ENCODE results near the gene PRSS38. TPM values are rescaled to one million over a fixed set of nuclear protein-coding genes. Genes with fewer than 3 reads are reported as not detected.

The PRSS38 gene
- total and polyA plus RNA-seq, 5 donors: not detected

Other genes starting within 250 kb of the PRSS38 start
- gene JMJD4, start 80.4 kb upstream of the PRSS38 start, total RNA-seq: 10 to 100 TPM in 1 of 4 donors, 1 to 10 TPM in 3; 7.7 to 11.5 (median 8.9) TPM
- gene JMJD4, start 80.4 kb upstream of the PRSS38 start, polyA plus RNA-seq: 9.5 TPM
- gene SNAP47, start 80.2 kb upstream of the PRSS38 start, total RNA-seq: 10 to 100 TPM; 61.6 to 91.8 (median 65.5) TPM
- gene SNAP47, start 80.2 kb upstream of the PRSS38 start, polyA plus RNA-seq: 43.1 TPM
- gene WNT9A, start 132.3 kb downstream of the PRSS38 start, total RNA-seq: 1 to 10 TPM in 2 of 4 donors, under 1 TPM in 2; 0.60 to 1.8 (median 1.2) TPM
- gene WNT9A, start 132.3 kb downstream of the PRSS38 start, polyA plus RNA-seq: 0.63 TPM
- gene WNT3A, start 191.3 kb downstream of the PRSS38 start, total RNA-seq: not detected
- not detected for gene WNT3A, start 191.3 kb downstream of the PRSS38 start, polyA plus RNA-seq

Data from right cardiac atrium (tissue), 5 donors.